Measurements from ENCODE around the gene PGP.
"Not testable (repeated sequence)": the region's sequence is repeated elsewhere in the genome, so short reads cannot be mapped to it uniquely, and the experiment has no call there.

PGP gene

GRCh38 chr16:2223221-2223941 lies 8.7 kb upstream of the PGP start, which contains the start of gene E4F1:
Gene E4F1 (plus strand): TSS chr16:2223591. CDS start chr16:2223614, 23 bp downstream.
- DNase-seq (ENCODE audit: low read depth): peak; percentile 100

GRCh38 chr16:2216330-2216729 lies 1.7 kb upstream of the PGP start:
- DNase-seq (ENCODE audit: low read depth): no peak

GRCh38 chr16:2213817-2214718 lies 572 bp downstream of the PGP start:
- DNase-seq (ENCODE audit: low read depth): no peak

GRCh38 chr16:2212362-2213324 lies 2.0 kb downstream of the PGP start:
- no peak for DNase-seq (ENCODE audit: low read depth)

GRCh38 chr16:2211923-2212347 lies 2.7 kb downstream of the PGP start:
- no peak for DNase-seq (ENCODE audit: low read depth)

- no peak for DNase-seq (ENCODE audit: low read depth)
These were observed 4.0 kb downstream of the PGP start, which contains the start of gene BRICD5 for GRCh38 chr16:2210386-2211365. Gene BRICD5 (minus strand): TSS chr16:2210863. CDS start chr16:2210833, 30 bp downstream.

GRCh38 chr16:2210009-2210332 lies 4.7 kb downstream of the PGP start:
- DNase-seq (ENCODE audit: low read depth): no peak

- no peak for DNase-seq (ENCODE audit: low read depth)
These were observed 5.2 kb downstream of the PGP start for GRCh38 chr16:2209258-2210008.

GRCh38 chr16:2208772-2209171 lies 5.9 kb downstream of the PGP start:
- no peak for DNase-seq (ENCODE audit: low read depth)

- no peak for DNase-seq (ENCODE audit: low read depth)
These were observed 6.3 kb downstream of the PGP start for GRCh38 chr16:2208308-2208707.

- DNase-seq (ENCODE audit: low read depth): no peak
These were observed 6.8 kb downstream of the PGP start for GRCh38 chr16:2207872-2208271.

- no peak for DNase-seq (ENCODE audit: low read depth)
These were observed 7.7 kb downstream of the PGP start for GRCh38 chr16:2206780-2207433.

GRCh38 chr16:2206420-2206779 lies 8.2 kb downstream of the PGP start:
- DNase-seq (ENCODE audit: low read depth): no peak

- no peak for DNase-seq (ENCODE audit: low read depth)
These were observed 8.7 kb downstream of the PGP start for GRCh38 chr16:2205967-2206313.

- DNase-seq (ENCODE audit: low read depth): peak; percentile 89
These were observed 9.3 kb downstream of the PGP start, which contains the start of gene MLST8 for GRCh38 chr16:2205104-2205966. Gene MLST8 (plus strand): TSS chr16:2205454. CDS start chr16:2206086, 632 bp downstream.

- no peak for DNase-seq (ENCODE audit: low read depth)
These were observed 10.1 kb downstream of the PGP start for GRCh38 chr16:2204416-2205103.

- not testable (repeated sequence) for DNase-seq (ENCODE audit: low read depth)
These were observed 11.4 kb downstream of the PGP start for GRCh38 chr16:2203119-2203688.

- DNase-seq (ENCODE audit: low read depth): no peak
These were observed 14.3 kb downstream of the PGP start for GRCh38 chr16:2200313-2200712.
